ENCODE results near the gene DYRK1B. TPM values are rescaled to one million over a fixed set of nuclear protein-coding genes. Genes with fewer than 3 reads are reported as not detected.
A peak's percentile ranks its signal among the peaks of the same experiment; 100 is the strongest.

The DYRK1B gene
- total RNA-seq, 1 experiment from 2014 or later = 12.2 TPM

- POLR2A ChIA-PET = interaction anchor here (0.6 to 1.1 kb wide), 3 partner anchors 53 to 204 kb away, joined by 3 to 6 read pairs (median 4); partner anchors contain the start of genes FBL and PSMC4
- DNase-seq (ENCODE audit: low spot score) = peak; percentile 85
- Mint-ChIP-seq H3K4me1 (peaks cover 28% of the 10 kb centered on the region), H3K36me3 (no peaks in the 10 kb centered on the region), H3K27me3 (ENCODE audit: low read depth) (peaks cover 3% of the 10 kb centered on the region; the same call in 1 of the 2 replicates), H3K4me3 (peak overlapping the region; percentile 69), H3K9me3 (peaks cover 7% of the 10 kb centered on the region), H3K27ac (no peak overlapping the region)
- TF ChIP-seq EMX1 (CRISPR knock-in tag; IDR thresholded peaks at IDR 0.05) = no peak
- peak; percentile 93 for TF ChIP-seq CTCF (IDR thresholded peaks at IDR 0.05)
- peak; percentile 92 for ATAC-seq
- CTCF ChIA-PET = interaction anchor here (0.6 to 2.9 kb wide), 36 partner anchors 9 to 460 kb away, joined by 3 to 43 read pairs (median 4); partner anchors contain the start of genes DYRK1B, FBL, LEUTX and PSMC4
These were observed 40.9 kb downstream of the DYRK1B start for GRCh38 chr19:39792999-39793546.

GRCh38 chr19:39788244-39788643 lies 45.7 kb downstream of the DYRK1B start:
- Mint-ChIP-seq H3K4me3 (no peak overlapping the region), H3K9me3 (peaks cover 9% of the 10 kb centered on the region), H3K36me3 (no peaks in the 10 kb centered on the region), H3K27me3 (ENCODE audit: low read depth) (peaks cover 24% of the 10 kb centered on the region), H3K27ac (no peak overlapping the region), H3K4me1 (peaks cover 4% of the 10 kb centered on the region)
- TF ChIP-seq GABPB1 (CRISPR knock-in tag; IDR thresholded peaks at IDR 0.05) (no peak), KAT7 (CRISPR knock-in tag; IDR thresholded peaks at IDR 0.05; ENCODE audit: borderline replicate concordance) (no peak), FOXK1 (CRISPR knock-in tag; IDR thresholded peaks at IDR 0.05) (no peak), STAT6 (CRISPR knock-in tag; conservative IDR thresholded peaks at IDR 0.05; ENCODE audit: low read depth) (no peak), ZNF671 (CRISPR knock-in tag; IDR thresholded peaks at IDR 0.05) (no peak), SMAD3 (CRISPR knock-in tag; IDR thresholded peaks at IDR 0.05; ENCODE audit: borderline replicate concordance) (no peak), ETV6 (CRISPR knock-in tag; IDR thresholded peaks at IDR 0.05) (no peak), FOXP4 (CRISPR knock-in tag; IDR thresholded peaks at IDR 0.05) (no peak), ZNF317 (CRISPR knock-in tag; IDR thresholded peaks at IDR 0.05; ENCODE audit: borderline replicate concordance, low read depth) (no peak), MYBL2 (CRISPR knock-in tag; IDR thresholded peaks at IDR 0.05) (no peak), ZNF396 (CRISPR knock-in tag; IDR thresholded peaks at IDR 0.05; ENCODE audit: borderline replicate concordance) (no peak), TEAD4 (CRISPR knock-in tag; IDR thresholded peaks at IDR 0.05) (no peak), SP1 (CRISPR knock-in tag; conservative IDR thresholded peaks at IDR 0.05) (no peak), USF2 (CRISPR knock-in tag; IDR thresholded peaks at IDR 0.05) (no peak), ZNF263 (CRISPR knock-in tag; IDR thresholded peaks at IDR 0.05; ENCODE audit: low read depth) (no peak)
- POLR2A ChIA-PET = no interaction called here
- DNase-seq (ENCODE audit: low spot score) (no peak), ATAC-seq (no peak)
- CTCF ChIA-PET = interaction anchor here (0.8 to 1.2 kb wide), 3 partner anchors 13 to 237 kb away, joined by 3 to 4 read pairs (median 3); no protein-coding TSS in a partner anchor

Measured in WTC11 (cell line).